NCI-H345 (cell line): ENCODE measurements around the gene LINC01488.

Experiments
- DNase-seq: peaks from one replicate; lab custom pipeline; 2025; lab: John Stamatoyannopoulos, UW

Gene LINC01488

DNA sequence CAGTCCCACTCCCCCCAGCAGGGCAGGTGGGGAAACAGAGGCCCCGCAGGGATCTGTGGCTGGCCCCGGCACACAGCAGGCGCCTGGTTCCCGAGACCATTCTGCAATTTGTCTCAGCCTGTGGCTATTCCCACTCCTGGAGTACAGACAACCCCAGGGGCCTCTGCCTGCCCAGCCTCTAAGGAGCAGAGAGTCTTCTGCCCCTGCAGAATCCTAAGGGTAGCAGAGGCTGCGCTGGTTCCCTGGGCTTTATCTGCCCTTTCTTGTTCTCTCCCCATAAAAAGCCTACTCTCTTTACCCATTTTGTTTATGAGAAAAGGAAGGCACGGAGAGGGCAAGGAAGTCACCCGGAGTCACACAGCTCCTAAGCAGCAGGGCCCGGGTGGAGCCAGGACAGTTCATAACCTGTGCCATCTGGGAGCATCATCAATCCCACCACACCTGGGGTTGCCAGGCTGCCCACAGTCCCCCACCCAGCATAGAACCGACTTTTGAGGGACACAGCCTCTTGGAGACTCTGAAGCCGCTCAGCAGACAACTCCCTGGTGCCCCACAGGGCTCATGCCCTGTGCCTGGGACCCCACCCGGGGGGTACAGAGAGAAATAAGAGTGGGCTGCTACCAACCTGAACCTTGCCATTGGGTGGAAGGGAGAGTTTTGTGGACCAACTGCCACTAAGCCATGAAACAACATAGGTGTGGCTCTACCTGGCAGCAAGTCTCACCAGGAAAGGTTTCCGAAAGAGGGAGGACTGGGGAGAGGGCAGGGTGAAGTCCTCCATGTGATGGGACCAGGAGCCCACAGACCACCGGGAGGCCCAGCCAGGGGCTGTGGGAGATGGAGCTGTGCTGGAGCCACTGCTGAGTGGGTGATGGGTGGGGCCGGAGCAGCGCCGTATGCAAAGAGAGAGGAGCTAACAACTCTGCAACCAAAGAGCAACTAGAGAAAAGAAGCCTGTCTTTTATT lies 17.2 kb upstream of the LINC01488 start:
- DNase-seq = no peak

DNA sequence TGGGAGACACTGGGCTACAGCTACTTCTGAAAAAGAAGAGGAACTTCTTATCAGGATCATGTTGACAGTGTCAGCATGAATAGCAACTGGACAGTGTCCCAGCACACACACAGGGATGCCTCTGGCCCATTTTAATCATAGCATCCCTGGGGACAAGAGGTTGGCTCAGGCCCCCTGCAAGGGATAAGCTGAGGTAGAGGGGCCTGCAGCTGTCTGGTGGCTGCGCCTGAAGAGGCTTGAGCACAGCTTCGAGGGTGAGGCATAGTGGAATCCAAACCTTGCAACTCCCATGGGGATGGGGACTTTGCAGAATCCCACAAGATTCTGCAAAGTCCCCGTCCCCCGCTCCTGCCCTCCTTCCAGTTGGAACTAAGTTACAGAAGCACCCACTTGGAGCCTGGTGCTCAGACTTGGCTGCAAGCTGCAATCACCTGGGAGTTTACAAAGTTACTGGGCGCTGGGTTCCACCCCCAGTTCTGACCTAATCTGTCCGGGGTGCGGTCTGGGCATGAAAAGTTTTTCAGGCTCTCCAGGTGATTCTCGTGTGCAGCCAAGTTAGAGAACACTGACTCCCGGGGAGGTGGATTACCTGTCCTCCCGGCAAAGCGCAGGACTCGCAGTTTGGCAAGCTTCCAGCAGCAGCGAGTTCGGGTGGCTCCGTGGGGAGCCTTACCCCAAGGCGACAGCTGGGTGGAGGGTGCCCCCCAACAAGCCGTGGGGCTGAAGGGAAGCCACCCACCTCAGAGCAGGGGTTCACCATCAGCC lies 16.0 kb upstream of the LINC01488 start:
- no peak for DNase-seq

DNA sequence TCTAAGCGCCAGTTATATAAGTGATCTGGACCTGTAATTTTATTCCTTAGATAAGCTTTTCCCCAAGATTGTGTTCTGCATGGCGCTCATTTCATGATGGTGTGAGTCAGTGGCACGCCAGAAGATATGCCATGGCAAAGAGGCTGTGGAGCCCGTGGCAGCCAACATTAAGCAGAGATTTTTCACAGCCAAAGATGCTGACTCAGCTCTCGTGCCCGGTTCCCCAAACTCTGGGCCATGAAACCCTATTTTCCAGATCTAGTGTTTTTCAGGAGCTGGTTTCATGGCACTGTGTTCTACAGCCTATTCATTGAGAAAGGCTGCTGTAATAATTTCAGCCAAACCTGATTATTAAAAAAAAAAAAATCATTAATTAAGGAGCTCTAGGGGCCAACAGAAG lies 15.4 kb upstream of the LINC01488 start:
- DNase-seq = no peak

DNA sequence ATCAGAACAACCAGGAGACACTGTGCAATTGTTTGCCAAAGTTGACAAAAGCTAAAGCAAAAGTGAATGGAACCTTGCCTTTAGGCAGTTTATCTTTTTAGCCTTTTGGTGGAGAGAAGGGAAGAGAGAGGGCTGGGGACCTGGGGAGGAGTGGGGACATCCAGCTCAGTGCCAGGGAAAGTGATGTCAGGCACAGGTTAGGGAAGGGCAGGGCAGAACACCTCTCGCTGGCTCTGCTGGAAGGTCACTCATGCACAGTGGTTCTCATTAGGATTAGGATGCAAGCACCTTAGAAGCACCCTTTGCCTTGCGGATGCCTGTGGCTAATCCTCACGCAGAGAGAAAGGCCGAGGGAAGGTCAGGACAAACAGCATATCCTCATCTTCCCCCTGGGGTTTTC lies 14.3 kb upstream of the LINC01488 start:
- DNase-seq = no peak

GRCh38 chr11:69467646-69468045 lies 13.8 kb upstream of the LINC01488 start:
- no peak for DNase-seq

DNA sequence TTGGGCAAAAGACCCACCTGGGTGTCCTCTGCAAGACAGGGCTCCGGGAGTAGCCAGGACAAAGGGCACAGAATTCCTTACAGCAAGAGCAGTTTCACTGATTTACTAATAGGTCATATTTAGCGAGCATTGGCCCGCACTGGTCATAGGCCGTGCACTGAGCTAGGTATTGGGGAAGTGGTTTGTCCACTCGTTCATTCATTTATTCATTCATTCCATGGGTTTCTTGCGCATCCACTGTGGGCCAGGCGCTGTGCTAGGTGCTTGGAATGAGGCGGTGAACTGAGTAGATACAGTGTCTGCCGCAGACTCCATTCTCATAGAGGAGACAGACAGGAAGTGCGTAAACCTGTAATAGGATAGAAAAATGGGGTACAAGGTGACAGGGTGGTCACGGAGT lies 13.2 kb upstream of the LINC01488 start:
- DNase-seq = no peak

DNA sequence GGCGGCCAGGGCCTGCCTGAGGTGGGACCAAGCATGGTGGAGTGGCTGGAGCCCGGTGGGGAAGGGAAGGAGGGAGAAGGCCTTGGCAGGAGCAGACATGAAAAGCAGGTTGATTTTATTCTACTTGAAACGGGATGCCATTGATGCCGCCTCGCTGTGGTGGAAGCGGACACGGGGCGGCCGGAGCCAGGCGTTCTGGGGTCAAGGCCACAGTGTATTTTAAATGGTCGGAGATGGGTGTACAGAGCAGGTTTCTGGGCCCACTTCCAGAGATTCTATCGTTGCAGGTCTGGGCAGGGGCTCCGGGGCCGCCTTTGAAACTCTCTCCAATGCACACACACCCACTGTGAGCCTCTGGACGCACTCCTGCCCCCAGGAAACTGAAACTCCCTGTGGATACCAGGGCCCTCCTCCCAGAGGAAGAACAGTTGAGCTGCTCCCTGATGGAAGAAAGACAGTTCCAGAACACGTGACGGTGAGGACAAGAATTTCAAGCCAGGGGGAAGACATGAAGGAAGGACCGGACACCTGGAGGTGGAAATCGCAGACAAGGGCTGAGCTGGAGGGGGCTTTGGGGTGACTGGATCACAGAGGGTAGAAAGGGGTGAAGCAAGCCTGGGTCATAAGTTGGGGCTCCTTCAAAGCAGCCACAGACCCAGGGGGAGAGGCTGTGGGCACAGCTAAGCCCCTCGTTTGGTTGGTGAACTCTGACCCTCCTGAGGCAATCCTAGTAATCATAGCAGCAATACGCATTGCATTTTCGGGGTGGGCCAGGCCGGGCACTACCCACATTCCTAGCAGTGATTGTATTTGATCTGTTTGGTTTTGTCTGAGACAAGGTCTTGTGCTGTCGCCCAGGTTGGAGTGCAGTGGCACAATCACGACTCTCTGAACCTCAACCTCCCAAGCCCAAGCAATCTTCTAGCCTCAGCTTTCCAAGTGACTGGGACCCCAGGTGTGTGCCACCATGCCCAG lies 12.3 kb upstream of the LINC01488 start:
- no peak for DNase-seq

DNA sequence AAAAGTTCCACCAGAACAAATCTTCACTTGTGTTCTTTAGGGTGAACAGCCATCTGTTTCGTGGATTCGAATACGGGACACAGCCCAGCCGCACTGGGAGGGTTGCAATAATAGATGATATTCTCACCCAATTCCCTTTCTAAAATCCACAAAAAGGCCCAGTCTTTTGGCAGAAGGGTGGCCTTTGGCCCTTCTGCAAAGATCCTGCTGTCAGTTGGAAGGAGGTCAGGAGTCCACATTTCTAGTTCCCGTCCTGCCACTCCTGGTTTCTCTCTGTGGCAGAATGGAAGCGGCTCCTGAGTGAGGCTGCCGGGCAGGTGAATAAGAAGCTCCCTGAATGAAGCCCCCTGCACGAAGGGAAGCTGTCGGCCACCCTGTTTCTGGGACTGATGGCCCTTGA lies 11.2 kb upstream of the LINC01488 start:
- DNase-seq = no peak

DNA sequence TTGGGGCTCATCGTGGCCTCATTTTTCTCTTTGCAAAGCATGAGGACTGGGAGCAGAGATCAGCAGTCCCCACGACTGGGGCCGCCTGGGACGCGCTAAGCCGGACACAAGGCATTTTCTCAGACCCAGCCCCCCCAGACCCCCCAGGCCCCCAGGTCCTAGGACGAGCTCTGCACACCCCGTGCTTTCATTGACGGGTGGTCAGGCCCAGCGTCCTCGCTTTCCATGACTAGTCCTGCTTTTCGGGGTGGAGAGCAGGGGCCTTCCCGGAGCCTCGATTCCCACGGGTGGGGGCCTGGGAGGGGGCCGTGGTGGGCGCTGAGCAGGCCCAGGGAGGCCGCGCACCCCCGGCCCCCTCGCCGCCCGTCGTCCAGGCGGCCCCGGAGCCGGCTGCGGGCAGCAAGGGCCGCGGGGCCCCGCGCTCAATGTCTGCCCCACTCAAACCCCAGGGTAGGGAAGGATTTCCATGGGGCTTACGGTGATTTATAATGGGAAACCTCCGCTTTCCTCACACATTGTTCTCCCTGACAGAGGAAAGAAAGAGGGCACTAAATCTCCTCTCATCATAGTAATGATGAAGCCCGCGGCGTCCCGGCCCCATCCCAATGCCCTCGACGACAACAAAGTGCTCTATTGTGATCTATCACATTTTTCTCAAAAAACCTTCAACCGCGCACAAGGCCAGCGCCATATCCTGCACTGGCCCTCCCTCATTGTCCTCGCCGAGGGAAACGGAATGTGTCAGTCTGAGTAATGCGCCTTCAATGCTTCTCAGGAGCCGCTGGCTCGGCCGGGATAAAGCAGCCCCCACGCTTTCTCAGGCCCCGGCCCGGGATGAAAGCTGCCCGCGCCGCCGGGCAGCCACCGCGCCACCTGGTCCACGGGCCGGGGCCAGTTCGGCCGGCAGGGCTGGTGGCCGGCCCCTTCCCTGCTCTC lies 10.4 kb upstream of the LINC01488 start:
- no peak for DNase-seq

GRCh38 chr11:69471729-69472540 lies 9.5 kb upstream of the LINC01488 start:
- DNase-seq = no peak

DNA sequence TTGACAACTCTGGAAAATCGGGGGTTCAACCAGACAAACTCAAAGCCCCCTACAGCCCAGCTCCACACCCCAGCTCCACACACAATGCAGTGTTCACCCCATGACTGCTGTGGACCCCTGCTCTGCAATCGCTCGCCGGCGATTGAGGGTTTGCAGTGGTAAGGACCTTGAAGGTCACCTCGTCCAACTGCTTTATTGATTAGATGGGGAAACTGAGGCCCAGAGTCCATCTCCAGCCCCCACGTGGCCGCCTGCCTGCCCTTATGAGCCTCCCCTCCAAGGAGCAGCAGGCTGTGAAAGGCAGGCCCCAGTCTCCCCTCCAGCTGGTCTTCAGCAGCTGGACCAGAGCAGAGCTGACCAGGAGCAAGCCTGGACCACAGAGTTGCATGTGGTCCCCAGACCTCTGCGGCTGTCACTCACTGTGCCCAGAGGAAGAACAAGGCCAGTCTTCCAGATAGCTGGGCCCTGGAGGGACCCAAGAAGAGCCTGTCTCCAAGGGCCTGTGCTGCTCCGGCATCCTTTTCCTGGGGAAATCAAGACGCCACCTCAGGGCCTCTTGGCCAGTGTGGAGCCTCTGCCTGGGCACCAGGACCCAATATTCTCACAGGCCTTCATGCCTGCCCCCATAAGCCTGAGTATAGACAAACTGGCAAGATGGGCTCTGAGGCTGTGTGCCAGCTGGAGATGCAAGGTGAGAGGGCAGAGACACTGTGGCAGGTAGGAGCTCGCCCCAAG lies 8.8 kb upstream of the LINC01488 start:
- no peak for DNase-seq

GRCh38 chr11:69473276-69473845 lies 8.1 kb upstream of the LINC01488 start:
- no peak for DNase-seq

DNA sequence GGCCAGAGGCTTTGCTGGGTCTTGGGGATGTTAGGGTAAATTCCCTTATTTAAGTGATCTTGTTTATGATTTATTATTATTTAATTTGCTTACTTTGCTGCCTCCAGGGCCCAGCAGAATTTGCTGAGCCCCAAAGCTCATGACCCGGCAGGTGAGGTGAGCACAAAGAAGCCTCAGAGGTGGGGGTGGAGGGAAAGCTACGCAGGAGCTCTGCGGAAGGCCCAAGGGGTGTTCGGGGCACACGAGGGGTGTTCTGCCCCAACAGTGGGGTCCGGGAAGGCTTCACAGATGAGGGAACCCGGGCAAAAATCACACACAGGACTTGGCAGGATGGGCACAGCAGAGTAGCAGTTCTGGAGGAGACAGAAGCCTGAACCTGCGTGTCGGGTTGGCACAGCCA lies 6.7 kb upstream of the LINC01488 start:
- DNase-seq = no peak

GRCh38 chr11:69475141-69475865 lies 6.2 kb upstream of the LINC01488 start:
- DNase-seq = no peak

- DNase-seq = no peak
Observed at GRCh38 chr11:69475866-69476471, 5.5 kb upstream of the LINC01488 start.

DNA sequence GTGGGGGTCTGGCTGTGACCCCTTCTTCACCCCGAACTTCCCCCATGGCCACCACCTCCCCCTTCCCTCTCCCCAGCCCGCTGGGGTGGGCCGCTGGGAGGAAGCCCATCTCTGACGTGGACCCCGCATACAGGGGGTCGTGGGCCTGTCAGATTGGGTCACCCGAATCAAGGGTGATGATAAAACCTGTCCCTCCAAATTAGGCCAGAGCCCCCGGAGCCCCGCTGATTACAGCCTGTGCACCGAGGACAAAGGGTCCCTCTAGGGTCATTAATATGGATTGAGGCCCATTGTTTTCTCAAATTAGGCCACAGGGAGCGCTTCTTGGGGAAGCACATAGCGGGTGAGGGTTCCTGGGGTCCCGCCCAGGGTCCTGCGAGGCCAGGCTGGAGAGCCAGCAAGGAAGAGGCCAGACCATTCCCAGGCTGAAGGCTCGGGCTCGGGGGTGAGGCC lies 4.9 kb upstream of the LINC01488 start:
- DNase-seq = no peak

- no peak for DNase-seq
Observed at GRCh38 chr11:69477086-69477485, 4.4 kb upstream of the LINC01488 start.
